ENCODE results near the gene ST7.

Gene ST7

DNA sequence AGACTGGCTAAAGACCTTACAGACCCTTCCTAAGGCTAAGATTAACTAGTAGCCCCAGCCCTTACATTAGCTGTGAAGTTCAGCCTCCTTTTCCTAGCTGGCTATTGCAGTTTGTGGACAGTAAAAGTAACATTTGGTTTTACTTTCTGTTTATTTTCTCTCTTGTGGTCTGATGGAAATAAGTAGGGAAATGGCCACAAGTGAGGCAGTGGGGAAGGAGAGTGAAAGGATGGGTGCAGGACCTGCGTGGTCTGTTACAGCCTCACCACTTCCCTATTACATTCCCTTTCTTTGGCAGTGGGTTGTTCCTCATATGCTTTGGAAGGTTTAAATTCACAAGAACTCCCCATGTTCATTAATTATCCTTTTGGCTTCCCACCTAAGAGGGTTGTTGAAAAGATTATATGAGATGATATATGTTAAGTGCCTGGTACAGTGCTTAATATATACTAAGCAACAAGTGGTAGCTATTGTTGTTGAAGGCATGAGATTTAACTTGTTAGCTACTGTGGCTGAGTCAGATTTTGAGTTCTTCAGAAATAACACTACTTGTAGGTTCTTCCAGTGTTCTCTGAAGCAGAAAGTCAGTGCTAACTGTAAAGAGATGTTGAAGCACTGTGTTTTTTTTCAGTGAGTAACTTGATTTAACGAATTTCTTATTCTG, 181.7 kb downstream of the ST7 start:
- peak; percentile 44 for DNase-seq (ENCODE audit: low read depth)
- no peak overlapping the region for H3K4me3 ChIP-seq (ENCODE audit: low read depth, low read length)
- TF ChIP-seq, protein P1, sequence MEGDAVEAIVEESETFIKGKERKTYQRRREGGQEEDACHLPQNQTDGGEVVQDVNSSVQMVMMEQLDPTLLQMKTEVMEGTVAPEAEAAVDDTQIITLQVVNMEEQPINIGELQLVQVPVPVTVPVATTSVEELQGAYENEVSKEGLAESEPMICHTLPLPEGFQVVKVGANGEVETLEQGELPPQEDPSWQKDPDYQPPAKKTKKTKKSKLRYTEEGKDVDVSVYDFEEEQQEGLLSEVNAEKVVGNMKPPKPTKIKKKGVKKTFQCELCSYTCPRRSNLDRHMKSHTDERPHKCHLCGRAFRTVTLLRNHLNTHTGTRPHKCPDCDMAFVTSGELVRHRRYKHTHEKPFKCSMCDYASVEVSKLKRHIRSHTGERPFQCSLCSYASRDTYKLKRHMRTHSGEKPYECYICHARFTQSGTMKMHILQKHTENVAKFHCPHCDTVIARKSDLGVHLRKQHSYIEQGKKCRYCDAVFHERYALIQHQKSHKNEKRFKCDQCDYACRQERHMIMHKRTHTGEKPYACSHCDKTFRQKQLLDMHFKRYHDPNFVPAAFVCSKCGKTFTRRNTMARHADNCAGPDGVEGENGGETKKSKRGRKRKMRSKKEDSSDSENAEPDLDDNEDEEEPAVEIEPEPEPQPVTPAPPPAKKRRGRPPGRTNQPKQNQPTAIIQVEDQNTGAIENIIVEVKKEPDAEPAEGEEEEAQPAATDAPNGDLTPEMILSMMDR (IDR thresholded peaks at IDR 0.05; ENCODE audit: low read depth, low read length, missing control alignments), result no peak
- in situ Hi-C loops (cut with HindIII; ENCODE audit: low sequenced_read_pairs), result no loop called here

DNA sequence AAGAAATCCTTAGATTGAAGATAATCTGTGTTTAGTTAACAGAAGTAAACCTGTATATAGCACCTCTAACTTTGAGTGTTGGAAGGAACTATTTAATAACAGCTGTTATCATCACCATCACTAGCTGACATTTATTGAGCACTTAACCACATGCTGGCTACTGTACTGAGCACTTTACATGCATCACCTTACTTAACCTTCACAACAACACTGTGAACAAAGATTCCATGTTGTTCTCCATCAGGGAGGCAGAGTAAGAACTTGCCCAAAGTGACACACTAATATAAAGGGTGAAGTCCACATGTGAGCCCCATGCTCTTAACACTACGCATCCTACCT, 182.2 kb downstream of the ST7 start:
- H3K4me3 ChIP-seq (ENCODE audit: low read depth, low read length), result no peak overlapping the region
- no peak for DNase-seq (ENCODE audit: low read depth)
- in situ Hi-C loops (cut with HindIII; ENCODE audit: low sequenced_read_pairs), result no loop called here
- TF ChIP-seq, protein P1 (IDR thresholded peaks at IDR 0.05; ENCODE audit: low read depth, low read length, missing control alignments), result no peak

DNA sequence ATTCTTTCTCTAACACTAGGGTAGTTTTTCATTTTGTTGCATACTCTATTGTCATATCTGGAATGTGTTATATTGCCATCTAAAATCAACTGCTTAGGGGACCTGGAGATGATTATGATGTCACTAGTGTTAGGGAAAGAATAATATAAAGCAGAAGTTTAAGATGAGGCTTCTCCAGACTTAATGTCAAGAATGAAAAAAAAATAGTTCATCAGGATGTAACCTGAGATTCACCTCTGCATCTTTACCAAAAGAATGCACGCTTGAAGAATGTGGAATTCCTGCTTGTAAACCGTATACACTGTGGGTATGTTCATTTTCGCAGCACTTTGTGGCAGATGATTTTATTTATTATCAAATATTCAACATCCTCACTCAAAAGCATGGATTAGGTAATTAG, 184.6 kb downstream of the ST7 start:
- TF ChIP-seq, protein P1 (IDR thresholded peaks at IDR 0.05; ENCODE audit: low read depth, low read length, missing control alignments), result no peak
- no peak overlapping the region for H3K4me3 ChIP-seq (ENCODE audit: low read depth, low read length)
- in situ Hi-C loops (cut with HindIII; ENCODE audit: low sequenced_read_pairs), result no loop called here
- DNase-seq (ENCODE audit: low read depth), result no peak

DNA sequence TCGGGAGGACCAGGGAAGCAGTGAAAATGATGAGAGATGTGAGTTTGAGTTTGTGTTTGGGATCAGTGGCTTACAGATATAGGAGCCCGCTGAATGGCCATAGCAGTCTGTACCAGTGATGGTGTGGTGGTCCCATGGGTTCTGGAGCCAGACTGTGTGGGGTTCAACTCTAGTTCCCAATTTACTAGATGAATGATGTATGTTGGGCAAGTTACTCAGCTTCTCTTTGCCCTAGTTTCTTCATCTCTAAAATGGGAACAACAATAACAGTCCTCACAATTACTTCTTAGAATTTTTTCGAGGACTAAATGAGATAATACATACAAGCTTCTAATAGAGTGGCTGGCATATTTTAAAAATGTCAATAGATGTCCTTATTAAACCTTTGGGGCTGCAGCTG, 185.2 kb downstream of the ST7 start:
- no peak for DNase-seq (ENCODE audit: low read depth)
- TF ChIP-seq, protein P1 (IDR thresholded peaks at IDR 0.05; ENCODE audit: low read depth, low read length, missing control alignments), result no peak
- in situ Hi-C loops (cut with HindIII; ENCODE audit: low sequenced_read_pairs), result no loop called here
- no peak overlapping the region for H3K4me3 ChIP-seq (ENCODE audit: low read depth, low read length)

DNA sequence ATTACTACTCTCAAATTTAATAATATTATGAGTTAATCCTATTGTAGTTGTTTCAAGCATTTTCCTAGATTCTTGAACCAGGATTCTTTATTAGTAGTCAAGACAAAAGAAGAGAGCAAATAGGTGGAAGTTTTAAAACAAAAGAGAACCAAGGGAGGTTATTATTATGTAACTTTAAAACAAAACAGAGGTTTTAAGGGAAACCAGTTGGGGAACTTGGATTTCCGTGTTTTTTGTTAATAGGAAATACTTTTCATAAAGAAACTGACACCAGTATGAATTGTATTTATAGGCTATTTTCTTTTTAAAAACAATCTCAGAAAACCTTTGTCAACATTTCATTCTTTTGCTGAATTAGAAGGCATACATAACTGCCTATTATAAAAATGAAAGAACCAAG, 185.7 kb downstream of the ST7 start:
- H3K4me3 ChIP-seq (ENCODE audit: low read depth, low read length), result no peak overlapping the region
- no peak for DNase-seq (ENCODE audit: low read depth)
- in situ Hi-C loops (cut with HindIII; ENCODE audit: low sequenced_read_pairs), result no loop called here
- TF ChIP-seq, protein P1 (IDR thresholded peaks at IDR 0.05; ENCODE audit: low read depth, low read length, missing control alignments), result no peak

DNA sequence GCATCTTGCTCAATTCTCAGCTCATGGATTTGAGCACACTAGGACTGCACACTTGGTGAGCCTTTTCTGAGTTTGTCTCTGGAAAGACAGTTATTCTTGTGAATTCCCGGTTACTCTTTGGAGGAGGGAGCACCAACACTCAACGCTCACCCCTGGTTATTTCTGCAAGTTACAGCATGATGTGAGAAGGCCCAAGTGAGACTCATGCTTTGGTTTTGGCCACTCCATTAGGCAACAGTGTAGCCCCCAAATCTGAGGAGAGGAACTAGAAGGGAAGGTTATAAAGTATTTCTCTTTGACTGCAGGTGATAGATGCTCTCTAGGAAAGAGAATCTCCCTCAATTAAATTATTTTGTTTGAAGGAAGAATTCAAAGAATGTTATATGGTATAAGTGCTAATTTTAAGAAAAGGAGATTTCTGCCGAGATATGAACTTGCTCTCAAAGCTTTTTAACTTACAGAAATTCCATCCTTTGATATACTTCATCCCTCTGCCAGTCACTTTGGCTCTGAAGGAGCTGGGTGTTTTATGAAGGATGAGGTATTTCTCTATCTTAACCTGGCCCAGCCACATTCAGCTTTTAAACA, 186.2 kb downstream of the ST7 start:
- in situ Hi-C loops (cut with HindIII; ENCODE audit: low sequenced_read_pairs), result no loop called here
- no peak for DNase-seq (ENCODE audit: low read depth)
- TF ChIP-seq, protein P1 (IDR thresholded peaks at IDR 0.05; ENCODE audit: low read depth, low read length, missing control alignments), result no peak
- H3K4me3 ChIP-seq (ENCODE audit: low read depth, low read length), result no peak overlapping the region
